HEK293 (cell line): ENCODE data around the gene PLIN4.
A peak's percentile ranks its signal among the peaks of the same experiment; 100 is the strongest.

Experiments used
- AEBP2 ChIP-seq: fragments of 450-650 bp; formaldehyde crosslinking; IDR thresholded peaks from 2 replicates; pipeline ENCODE4 v1.5.1; 2016; ENCODE audit warnings: missing biosample characterization, missing genetic modification characterization, borderline replicate concordance
- EGR2 ChIP-seq: fragments of 450-650 bp; formaldehyde crosslinking; IDR thresholded peaks from 2 replicates; pipeline ENCODE4 v1.5.1; 2016; ENCODE audit warnings: low read depth, missing biosample characterization, missing genetic modification characterization
- ELK4 ChIP-seq: IDR thresholded peaks from 2 replicates; pipeline ENCODE4 v1.6.1; 2011; ENCODE audit warnings: mild to moderate bottlenecking, low read depth, low read length, borderline replicate concordance
- GLI4 ChIP-seq: fragments of 450-650 bp; formaldehyde crosslinking; IDR thresholded peaks from 2 replicates; pipeline ENCODE4 v1.5.1; 2016; ENCODE audit warnings: missing biosample characterization, missing genetic modification characterization
- GLIS2 ChIP-seq: fragments of 450-650 bp; formaldehyde crosslinking; IDR thresholded peaks from 2 replicates; pipeline ENCODE4 v1.5.1; 2016; ENCODE audit warnings: missing biosample characterization, missing genetic modification characterization
- HOXD13 ChIP-seq: sonication (generic); formaldehyde crosslinking; IDR thresholded peaks from 2 replicates; pipeline ENCODE4 v1.8.0; 2022; ENCODE audit warnings: missing genetic modification reagents, borderline replicate concordance
- IKZF3 ChIP-seq: fragments of 450-650 bp; IDR thresholded peaks from 2 replicates; pipeline ENCODE4 v1.5.0; 2018; ENCODE audit warnings: missing biosample characterization, mild to moderate bottlenecking, missing genetic modification characterization, moderate library complexity
- KLF1 ChIP-seq: fragments of 450-650 bp; formaldehyde crosslinking; IDR thresholded peaks from 2 replicates; pipeline ENCODE4 v1.5.1; 2016; ENCODE audit warnings: missing biosample characterization, missing genetic modification characterization
- RBAK ChIP-seq: fragments of 450-650 bp; formaldehyde crosslinking; IDR thresholded peaks from 2 replicates; pipeline ENCODE4 v1.5.1; 2016; ENCODE audit warnings: missing biosample characterization, missing genetic modification characterization
- SALL2 ChIP-seq: fragments of 450-650 bp; formaldehyde crosslinking; IDR thresholded peaks from 2 replicates; pipeline ENCODE4 v1.5.0; 2017; ENCODE audit warnings: missing biosample characterization, mild to moderate bottlenecking, missing genetic modification characterization, borderline replicate concordance
- YY1 ChIP-seq: fragments of 450-650 bp; formaldehyde crosslinking; IDR thresholded peaks from 2 replicates; pipeline ENCODE4 v1.5.1; 2018; ENCODE audit warnings: missing biosample characterization, missing genetic modification characterization
- ZBTB21 ChIP-seq: fragments of 450-650 bp; formaldehyde crosslinking; IDR thresholded peaks from 2 replicates; pipeline ENCODE4 v1.5.1; 2017; ENCODE audit warnings: missing biosample characterization, missing genetic modification characterization
- ZBTB48 ChIP-seq: fragments of 450-650 bp; formaldehyde crosslinking; IDR thresholded peaks from 2 replicates; pipeline ENCODE4 v1.5.1; 2016; ENCODE audit warnings: missing biosample characterization, missing genetic modification characterization
- ZFP41 ChIP-seq: fragments of 450-650 bp; formaldehyde crosslinking; IDR thresholded peaks from 2 replicates; pipeline ENCODE4 v1.5.1; 2016; ENCODE audit warnings: missing biosample characterization, missing genetic modification characterization, borderline replicate concordance
- ZNF112 ChIP-seq: fragments of 450-650 bp; formaldehyde crosslinking; IDR thresholded peaks from 2 replicates; pipeline ENCODE4 v1.5.0; 2017; ENCODE audit warnings: missing biosample characterization, missing genetic modification characterization
- ZNF155 ChIP-seq: fragments of 450-650 bp; formaldehyde crosslinking; IDR thresholded peaks from 2 replicates; pipeline ENCODE4 v1.5.1; 2016; ENCODE audit warnings: missing biosample characterization, missing genetic modification characterization
- ZNF211 ChIP-seq: fragments of 450-650 bp; formaldehyde crosslinking; IDR thresholded peaks from 2 replicates; pipeline ENCODE4 v1.5.1; 2016; ENCODE audit warnings: low read depth, missing biosample characterization, missing genetic modification characterization
- ZNF221 ChIP-seq: fragments of 450-650 bp; formaldehyde crosslinking; IDR thresholded peaks from 2 replicates; pipeline ENCODE4 v1.5.1; 2017; ENCODE audit warnings: missing biosample characterization, missing genetic modification characterization, borderline replicate concordance
- ZNF24 ChIP-seq: fragments of 450-650 bp; formaldehyde crosslinking; IDR thresholded peaks from 2 replicates; pipeline ENCODE4 v1.5.1; 2016; ENCODE audit warnings: missing biosample characterization, missing genetic modification characterization
- ZNF248 ChIP-seq: fragments of 450-650 bp; formaldehyde crosslinking; IDR thresholded peaks from 2 replicates; pipeline ENCODE4 v1.5.1; 2017; ENCODE audit warnings: missing biosample characterization, missing genetic modification characterization
- ZNF266 ChIP-seq: fragments of 450-650 bp; formaldehyde crosslinking; IDR thresholded peaks from 2 replicates; pipeline ENCODE4 v1.5.1; 2016; ENCODE audit warnings: missing biosample characterization, missing genetic modification characterization, low read depth
- ZNF362 ChIP-seq: fragments of 450-650 bp; formaldehyde crosslinking; IDR thresholded peaks from 2 replicates; pipeline ENCODE4 v1.5.1; 2016; ENCODE audit warnings: missing biosample characterization, missing genetic modification characterization
- ZNF366 ChIP-seq: fragments of 450-650 bp; formaldehyde crosslinking; conservative IDR thresholded peaks from 2 replicates; pipeline ENCODE4 v1.5.1; 2016; ENCODE audit warnings: missing biosample characterization, missing genetic modification characterization
- ZNF37A ChIP-seq: fragments of 450-650 bp; IDR thresholded peaks from 2 replicates; pipeline ENCODE4 v1.5.1; 2018; ENCODE audit warnings: missing biosample characterization, missing genetic modification characterization
- ZNF394 ChIP-seq: fragments of 450-650 bp; formaldehyde crosslinking; IDR thresholded peaks from 2 replicates; pipeline ENCODE4 v1.5.1; 2016; ENCODE audit warnings: missing biosample characterization, missing genetic modification characterization, mild to moderate bottlenecking, moderate library complexity, borderline replicate concordance
- ZNF473 ChIP-seq: fragments of 450-650 bp; formaldehyde crosslinking; IDR thresholded peaks from 2 replicates; pipeline ENCODE4 v1.5.1; 2017; ENCODE audit warnings: missing biosample characterization, missing genetic modification characterization
- ZNF514 ChIP-seq: fragments of 450-650 bp; formaldehyde crosslinking; IDR thresholded peaks from 2 replicates; pipeline ENCODE4 v1.5.1; 2016; ENCODE audit warnings: missing biosample characterization, missing genetic modification characterization
- ZNF544 ChIP-seq: fragments of 450-650 bp; formaldehyde crosslinking; IDR thresholded peaks from 2 replicates; pipeline ENCODE4 v1.5.0; 2017; ENCODE audit warnings: missing biosample characterization, missing genetic modification characterization
- ZNF596 ChIP-seq: fragments of 450-650 bp; IDR thresholded peaks from 2 replicates; pipeline ENCODE4 v1.5.0; 2018; ENCODE audit warnings: missing biosample characterization, mild to moderate bottlenecking, missing genetic modification characterization, moderate library complexity
- ZNF747 ChIP-seq: fragments of 450-650 bp; formaldehyde crosslinking; IDR thresholded peaks from 2 replicates; pipeline ENCODE4 v1.5.1; 2016; ENCODE audit warnings: missing biosample characterization, missing genetic modification characterization
- TF ChIP-seq, protein P1 (sequence below): fragments of 450-650 bp; formaldehyde crosslinking; conservative IDR thresholded peaks from 2 replicates; pipeline ENCODE4 v1.5.1; 2016; ENCODE audit warnings: low read depth, missing biosample characterization, missing genetic modification characterization
- TF ChIP-seq, protein P2 (sequence below): fragments of 450-650 bp; formaldehyde crosslinking; IDR thresholded peaks from 2 replicates; pipeline ENCODE4 v1.5.0; 2017; ENCODE audit warnings: missing biosample characterization, missing genetic modification characterization, borderline replicate concordance

Gene PLIN4

DNA sequence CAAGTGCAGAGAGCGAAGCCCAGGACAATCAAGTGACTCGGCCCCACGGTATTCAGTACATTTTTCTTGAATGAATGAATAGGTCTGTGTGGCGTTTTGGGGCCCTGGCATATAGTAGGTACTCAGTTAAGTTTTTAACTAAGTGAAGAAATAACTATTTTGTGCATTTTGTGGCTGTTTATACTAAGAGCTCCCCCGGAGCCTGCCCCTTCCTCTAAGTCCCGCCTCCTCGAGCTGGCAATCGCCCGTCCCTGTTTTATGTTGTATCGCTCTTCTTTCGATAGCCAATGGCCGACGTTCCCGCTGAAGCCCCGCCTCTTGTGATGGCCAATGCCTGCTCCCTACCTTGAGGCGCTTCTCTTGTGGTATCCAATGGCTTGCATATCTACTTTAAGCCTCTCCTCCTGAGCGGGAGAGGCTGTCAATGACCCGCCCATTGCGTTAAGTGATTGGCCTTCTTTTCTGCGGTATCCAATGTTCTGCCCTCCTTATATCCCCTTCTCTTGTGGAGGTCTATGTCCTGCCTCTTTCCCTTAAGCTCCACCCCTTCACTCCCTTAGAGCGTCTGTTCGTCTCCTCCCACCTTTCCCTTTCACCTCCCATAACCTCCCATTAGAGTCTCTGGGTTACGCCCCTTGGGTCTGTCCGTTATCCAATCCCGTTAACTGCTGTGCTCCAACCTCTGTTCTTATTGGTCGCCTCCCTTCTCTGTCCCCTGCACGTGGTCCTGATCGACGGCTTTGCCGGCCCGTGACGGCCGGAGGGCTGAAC, 46.7 kb downstream of the PLIN4 start (continued):
- TF ChIP-seq, protein P1, sequence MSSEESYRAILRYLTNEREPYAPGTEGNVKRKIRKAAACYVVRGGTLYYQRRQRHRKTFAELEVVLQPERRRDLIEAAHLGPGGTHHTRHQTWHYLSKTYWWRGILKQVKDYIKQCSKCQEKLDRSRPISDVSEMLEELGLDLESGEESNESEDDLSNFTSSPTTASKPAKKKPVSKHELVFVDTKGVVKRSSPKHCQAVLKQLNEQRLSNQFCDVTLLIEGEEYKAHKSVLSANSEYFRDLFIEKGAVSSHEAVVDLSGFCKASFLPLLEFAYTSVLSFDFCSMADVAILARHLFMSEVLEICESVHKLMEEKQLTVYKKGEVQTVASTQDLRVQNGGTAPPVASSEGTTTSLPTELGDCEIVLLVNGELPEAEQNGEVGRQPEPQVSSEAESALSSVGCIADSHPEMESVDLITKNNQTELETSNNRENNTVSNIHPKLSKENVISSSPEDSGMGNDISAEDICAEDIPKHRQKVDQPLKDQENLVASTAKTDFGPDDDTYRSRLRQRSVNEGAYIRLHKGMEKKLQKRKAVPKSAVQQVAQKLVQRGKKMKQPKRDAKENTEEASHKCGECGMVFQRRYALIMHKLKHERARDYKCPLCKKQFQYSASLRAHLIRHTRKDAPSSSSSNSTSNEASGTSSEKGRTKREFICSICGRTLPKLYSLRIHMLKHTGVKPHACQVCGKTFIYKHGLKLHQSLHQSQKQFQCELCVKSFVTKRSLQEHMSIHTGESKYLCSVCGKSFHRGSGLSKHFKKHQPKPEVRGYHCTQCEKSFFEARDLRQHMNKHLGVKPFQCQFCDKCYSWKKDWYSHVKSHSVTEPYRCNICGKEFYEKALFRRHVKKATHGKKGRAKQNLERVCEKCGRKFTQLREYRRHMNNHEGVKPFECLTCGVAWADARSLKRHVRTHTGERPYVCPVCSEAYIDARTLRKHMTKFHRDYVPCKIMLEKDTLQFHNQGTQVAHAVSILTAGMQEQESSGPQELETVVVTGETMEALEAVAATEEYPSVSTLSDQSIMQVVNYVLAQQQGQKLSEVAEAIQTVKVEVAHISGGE (tag by site-specific recombination), result no peak
- TF ChIP-seq ZNF362 (tag by site-specific recombination), result no peak
- TF ChIP-seq KLF1 (tag by site-specific recombination), result peak; percentile 79
- TF ChIP-seq ZNF221 (tag by site-specific recombination), result no peak
- no peak for TF ChIP-seq ZBTB48 (tag by site-specific recombination)
- TF ChIP-seq ZNF266, result no peak
- TF ChIP-seq SALL2 (tag by site-specific recombination), result no peak
- peak; percentile 100 for TF ChIP-seq ZNF366 (tag by site-specific recombination)
- TF ChIP-seq ELK4, result no peak
- no peak for TF ChIP-seq ZNF37A (tag by site-specific recombination)
- TF ChIP-seq AEBP2 (tag by site-specific recombination), result no peak
- TF ChIP-seq ZNF155 (tag by site-specific recombination), result no peak
- TF ChIP-seq ZNF24, result no peak
- TF ChIP-seq ZNF394 (tag by site-specific recombination), result no peak
- no peak for TF ChIP-seq ZNF211 (tag by site-specific recombination)
- peak; percentile 98 for TF ChIP-seq GLIS2 (tag by site-specific recombination)
- TF ChIP-seq GLI4 (tag by site-specific recombination), result no peak
- no peak for TF ChIP-seq ZNF473 (tag by site-specific recombination)
- no peak for TF ChIP-seq YY1
- TF ChIP-seq ZBTB21 (tag by site-specific recombination), result no peak
- no peak for TF ChIP-seq ZFP41 (tag by site-specific recombination)
- no peak for TF ChIP-seq HOXD13 (CRISPR knock-in tag)
- no peak for TF ChIP-seq RBAK (tag by site-specific recombination)
- TF ChIP-seq ZNF248 (tag by site-specific recombination), result no peak
- TF ChIP-seq IKZF3 (tag by site-specific recombination), result no peak
- no peak for TF ChIP-seq ZNF596 (tag by site-specific recombination)
- peak; percentile 37; the same call in 1 of the 2 replicates for TF ChIP-seq EGR2 (tag by site-specific recombination)
- TF ChIP-seq ZNF514 (tag by site-specific recombination), result no peak
- TF ChIP-seq ZNF747 (tag by site-specific recombination), result no peak
- TF ChIP-seq, protein P2, sequence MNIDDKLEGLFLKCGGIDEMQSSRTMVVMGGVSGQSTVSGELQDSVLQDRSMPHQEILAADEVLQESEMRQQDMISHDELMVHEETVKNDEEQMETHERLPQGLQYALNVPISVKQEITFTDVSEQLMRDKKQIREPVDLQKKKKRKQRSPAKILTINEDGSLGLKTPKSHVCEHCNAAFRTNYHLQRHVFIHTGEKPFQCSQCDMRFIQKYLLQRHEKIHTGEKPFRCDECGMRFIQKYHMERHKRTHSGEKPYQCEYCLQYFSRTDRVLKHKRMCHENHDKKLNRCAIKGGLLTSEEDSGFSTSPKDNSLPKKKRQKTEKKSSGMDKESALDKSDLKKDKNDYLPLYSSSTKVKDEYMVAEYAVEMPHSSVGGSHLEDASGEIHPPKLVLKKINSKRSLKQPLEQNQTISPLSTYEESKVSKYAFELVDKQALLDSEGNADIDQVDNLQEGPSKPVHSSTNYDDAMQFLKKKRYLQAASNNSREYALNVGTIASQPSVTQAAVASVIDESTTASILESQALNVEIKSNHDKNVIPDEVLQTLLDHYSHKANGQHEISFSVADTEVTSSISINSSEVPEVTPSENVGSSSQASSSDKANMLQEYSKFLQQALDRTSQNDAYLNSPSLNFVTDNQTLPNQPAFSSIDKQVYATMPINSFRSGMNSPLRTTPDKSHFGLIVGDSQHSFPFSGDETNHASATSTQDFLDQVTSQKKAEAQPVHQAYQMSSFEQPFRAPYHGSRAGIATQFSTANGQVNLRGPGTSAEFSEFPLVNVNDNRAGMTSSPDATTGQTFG (tag by site-specific recombination), result no peak
- TF ChIP-seq ZNF544 (tag by site-specific recombination), result no peak
- TF ChIP-seq ZNF112 (tag by site-specific recombination), result no peak
